ENCODE data around the gene FEM1B.

FEM1B gene

DNA sequence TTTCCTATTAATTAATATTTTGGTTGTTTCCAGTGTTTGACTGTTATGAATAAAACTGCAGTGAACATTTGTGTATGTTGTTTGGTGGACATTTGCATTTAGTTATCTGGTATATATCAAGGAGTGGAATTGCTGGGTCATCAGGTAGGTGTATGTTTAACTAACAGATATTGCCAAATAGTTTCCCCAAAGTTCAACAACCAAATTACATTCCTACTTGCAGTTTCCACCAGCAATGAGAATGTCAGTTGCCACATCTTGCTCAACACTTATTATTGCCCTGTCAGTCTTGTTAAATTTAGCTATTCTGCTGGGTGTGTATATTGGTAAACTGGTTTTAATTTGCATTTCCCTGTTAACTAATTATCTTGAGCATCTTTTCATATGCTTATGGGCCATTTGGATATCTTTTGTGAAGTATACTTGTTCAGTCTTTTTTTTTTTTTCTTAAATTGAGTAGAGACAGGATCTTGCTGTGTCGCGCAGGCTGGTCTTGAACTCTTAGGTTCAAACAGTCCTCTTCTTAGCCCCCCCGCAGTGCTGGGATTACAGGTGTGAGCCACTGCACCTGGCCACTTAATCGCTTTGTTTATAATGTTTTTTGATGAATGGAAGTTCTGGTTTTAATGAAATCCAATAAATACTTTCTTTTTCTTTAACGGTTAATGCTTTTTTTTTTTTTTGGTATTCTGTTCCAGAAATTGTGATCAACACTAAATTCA, 7.9 kb downstream of the FEM1B start:
- no peak for DNase-seq

DNA sequence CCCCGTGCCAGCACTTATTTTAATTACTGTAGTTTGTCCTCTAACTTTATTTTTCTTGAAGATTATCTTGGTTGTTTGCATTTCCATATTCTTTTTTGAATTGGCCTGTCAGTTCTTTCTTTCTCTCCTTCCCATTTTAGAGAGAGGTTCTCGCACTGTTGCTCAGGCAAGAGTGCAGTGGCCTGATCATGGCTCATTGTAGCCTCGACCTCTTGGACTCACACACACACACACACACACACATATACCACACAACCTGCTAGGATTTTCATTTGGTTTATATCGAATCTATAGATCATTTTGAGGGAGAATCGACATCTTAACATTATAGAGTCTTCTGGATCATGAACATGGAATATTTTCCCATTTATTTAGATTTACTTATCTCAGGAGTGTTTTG, 8.7 kb downstream of the FEM1B start:
- no peak for DNase-seq

DNA sequence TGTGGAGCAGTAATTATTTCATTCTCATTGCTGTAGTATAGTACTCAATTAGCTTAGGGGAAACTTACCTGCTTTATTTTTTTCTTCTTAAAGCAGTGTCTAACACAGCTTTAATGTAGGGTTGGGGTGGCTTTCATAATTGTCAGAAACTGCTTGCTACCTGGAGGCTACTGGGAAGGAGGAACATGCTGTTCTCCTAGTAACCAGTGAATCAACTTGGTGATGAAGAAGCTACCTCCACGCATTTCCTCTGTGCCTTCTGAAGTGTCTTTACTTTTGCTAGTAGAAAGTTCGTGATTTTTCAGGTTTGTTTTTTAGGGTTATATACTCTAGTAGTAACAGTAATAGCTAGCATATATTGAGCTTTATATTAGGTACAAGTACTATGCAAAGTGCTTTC, 11.5 kb downstream of the FEM1B start:
- DNase-seq = no peak

DNA sequence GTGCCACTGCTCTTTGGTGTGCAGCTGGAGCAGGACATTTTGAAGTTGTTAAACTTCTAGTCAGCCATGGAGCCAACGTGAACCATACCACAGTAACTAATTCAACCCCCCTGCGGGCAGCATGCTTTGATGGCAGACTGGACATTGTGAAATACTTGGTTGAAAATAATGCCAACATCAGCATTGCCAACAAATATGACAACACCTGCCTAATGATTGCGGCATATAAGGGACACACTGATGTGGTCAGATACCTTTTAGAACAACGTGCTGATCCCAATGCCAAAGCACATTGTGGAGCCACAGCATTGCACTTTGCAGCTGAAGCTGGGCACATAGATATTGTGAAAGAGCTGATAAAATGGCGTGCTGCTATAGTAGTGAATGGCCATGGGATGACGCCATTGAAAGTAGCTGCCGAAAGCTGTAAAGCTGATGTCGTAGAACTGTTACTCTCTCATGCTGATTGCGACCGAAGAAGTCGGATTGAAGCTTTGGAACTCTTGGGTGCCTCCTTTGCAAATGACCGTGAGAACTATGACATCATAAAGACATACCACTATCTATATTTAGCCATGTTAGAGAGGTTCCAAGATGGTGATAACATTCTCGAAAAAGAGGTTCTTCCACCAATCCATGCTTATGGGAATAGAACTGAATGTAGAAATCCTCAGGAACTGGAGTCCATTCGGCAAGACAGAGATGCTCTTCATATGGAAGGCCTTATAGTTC, 12.2 kb downstream of the FEM1B start:
- DNase-seq = no peak

DNA sequence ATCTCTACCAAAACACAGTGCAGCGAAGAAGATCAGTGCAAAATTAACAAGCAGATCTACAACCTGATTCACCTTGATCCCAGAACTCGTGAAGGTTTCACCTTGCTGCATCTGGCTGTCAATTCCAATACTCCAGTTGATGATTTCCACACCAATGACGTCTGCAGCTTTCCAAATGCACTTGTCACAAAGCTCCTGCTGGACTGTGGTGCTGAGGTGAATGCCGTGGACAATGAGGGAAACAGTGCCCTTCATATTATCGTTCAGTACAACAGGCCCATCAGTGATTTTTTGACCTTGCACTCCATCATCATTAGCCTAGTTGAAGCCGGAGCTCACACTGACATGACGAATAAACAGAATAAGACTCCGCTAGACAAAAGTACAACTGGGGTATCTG, 13.2 kb downstream of the FEM1B start:
- DNase-seq = no peak

DNA sequence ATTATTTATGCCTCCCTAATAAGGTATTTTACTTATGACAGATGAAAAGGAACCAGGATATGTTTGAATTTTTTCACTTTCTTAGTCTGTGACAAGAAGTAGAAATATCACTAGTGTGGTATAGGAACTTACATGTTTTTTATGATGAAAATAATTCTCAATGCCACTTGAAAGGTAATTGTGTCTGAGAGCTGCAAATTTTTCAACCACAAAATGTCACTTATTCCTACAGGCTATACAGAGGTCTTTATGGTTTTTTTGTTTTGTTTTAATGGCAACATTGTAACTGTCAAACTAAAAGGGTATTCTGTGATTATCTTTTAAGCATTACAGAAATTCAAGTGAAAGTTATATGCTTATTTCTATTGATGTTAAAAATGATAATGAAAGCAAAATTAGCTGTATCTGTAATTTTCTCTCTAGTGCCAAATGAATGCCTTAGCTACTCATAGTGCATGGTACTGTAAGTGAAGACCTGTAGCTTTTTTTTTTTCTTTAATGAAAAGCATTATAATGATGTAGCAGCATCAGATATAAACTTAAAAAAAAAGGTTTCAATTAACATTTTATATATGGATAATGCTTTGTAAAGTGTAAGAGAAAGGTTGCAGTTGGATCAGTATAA, 14.7 kb downstream of the FEM1B start:
- DNase-seq = no peak

DNA sequence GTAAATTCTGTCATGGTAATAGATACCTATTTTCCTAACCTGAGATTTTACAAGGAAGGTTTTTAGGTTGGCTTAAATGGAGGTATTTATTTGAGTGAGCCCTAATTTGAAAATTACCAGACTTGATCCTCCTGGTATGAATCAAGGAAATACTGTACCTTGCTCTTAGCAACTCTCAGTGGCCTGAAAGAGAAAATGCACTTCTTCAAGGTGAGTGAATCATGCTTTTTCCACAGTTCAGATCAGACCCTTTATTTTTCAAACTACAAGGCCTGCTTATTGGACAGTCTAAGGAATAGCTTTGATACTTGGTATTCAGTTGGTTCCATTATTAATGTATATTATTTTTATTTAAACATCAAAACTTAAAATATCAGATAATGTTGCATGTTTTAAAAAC, 15.4 kb downstream of the FEM1B start:
- DNase-seq = no peak

DNA sequence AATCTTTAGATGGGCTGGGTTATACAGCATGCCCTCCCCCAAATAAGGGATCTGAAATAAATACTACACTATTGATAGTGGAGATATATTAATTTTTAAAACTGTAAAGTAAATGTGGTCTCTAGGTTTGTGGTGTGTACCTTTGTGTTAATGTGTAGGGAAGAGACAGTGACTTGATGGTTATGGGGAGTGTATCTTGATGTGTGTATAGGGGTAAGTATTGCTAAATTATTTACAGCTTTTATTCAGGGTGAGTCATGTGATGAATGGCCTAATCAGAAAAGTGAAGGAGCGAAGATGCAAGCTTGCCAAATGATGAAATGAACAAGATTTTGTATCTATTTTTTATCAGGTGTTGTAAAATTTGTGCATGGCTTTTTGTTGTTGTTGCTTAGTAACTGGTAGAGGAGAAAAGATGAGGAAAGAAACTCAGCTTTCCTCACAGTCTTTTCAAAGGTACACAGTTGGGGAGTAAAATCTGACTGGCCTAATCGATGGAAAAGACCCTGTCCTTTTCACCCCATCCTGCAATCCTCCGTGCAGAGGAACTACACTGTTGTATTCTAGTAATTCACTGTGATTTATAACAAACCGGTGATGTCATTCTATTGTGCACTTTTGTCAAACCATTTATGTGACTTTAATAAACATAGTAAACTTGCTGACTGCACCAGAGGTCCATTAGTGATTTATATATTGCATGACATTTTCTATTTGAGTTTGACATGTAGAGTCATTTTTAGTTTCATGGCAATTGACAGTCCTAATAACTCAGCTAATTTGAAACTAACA, 17.7 kb downstream of the FEM1B start:
- no peak for DNase-seq

DNA sequence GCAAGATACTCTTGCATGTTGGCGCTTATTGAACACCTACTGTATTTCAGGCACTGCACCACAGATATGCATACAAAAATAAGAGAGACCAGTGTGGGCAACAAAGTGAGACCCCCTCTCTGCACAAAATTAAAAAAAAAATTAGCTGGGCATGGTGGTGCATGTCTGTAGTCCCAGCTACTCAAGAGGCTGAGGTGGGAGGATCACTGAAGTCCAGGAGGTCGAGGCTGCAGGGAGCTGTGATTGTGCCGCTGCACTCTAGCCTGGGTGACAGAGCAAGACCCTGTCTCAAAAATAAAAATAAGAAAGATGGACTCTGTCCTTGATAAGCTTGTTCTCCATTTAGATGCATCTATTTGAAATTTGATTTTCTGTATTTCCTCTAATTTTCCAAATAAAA, 20.8 kb downstream of the FEM1B start:
- DNase-seq = no peak

DNA sequence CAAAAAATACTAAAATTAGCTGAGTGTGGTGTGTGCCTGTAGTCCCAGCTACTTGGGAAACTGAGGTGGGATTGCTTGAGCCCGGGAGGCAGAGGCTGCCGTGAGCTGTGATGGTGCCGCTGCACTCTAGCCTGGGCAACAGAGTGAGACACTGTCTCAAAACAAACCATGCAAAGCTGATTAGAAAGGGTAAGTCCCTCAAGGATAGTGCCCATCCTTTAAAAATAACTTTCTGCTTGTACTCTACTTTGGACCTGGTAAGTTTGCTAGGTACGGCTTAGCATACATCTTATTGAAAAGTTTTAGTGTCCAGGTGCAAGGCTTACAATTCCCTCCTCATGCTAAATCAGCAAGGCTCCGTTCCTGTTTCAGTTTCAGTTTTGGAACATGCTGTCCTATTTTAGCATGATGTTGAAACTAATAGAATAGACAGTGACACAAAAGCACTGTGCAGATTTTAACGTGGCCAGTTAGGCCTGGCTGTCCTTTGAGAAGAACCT, 21.4 kb downstream of the FEM1B start:
- DNase-seq = no peak

DNA sequence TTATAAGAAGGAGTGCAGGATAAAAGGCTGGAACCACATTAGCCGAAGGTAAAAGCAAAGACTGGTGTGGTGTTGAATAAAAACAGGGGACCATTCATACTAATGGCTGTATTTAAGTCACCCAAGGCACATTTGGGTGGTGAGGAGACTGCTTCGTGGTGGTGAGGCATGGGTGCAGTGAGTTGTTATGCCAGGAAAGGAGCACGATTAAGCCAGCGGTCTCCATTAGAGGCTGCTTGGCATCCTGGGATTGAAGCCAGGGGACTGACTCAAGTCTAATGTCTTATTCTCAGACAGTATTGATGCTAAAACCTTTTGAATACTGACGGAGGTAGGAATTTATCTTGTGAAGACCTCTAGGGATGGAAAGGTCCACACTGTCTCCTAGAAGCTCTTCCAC, 21.9 kb downstream of the FEM1B start:
- no peak for DNase-seq

DNA sequence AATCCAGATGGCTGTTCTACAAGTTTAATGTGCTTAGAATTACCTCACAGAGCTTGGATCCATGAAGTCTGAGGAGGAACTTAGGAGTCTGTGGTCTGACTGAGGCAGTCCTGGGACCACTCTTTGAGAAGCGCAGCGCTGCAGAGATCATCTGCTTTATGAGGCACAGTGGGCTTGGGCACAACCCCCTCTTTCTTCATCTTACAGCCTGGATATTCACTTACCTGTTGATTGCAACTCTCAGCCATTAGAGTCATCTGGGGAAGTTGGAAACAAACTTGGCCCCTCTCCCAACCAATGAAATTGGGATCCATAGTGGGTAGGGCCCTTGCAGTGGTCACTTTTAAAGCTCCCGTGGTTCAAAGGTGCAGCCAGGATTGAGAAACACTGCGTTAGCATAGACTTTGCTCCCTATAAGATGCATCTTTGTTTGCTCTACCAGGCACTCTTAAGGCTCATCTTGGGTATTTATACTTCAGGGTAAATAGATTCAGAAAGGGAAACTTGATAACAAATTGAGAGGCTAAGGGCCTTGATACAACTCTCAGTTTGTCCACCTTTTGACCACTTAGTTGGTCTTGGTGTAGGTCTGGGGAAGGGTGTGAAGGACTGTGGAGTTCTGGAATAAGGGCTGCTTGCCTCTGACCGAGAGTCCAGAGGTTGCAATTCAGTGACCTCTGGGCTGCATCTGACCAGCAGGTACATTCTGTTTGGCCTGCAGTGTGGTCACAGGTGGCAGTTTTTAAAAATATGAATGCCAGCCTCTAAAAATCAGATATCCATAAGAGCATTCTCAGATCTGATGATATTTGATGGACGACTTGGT, 22.8 kb downstream of the FEM1B start:
- no peak for DNase-seq

DNA sequence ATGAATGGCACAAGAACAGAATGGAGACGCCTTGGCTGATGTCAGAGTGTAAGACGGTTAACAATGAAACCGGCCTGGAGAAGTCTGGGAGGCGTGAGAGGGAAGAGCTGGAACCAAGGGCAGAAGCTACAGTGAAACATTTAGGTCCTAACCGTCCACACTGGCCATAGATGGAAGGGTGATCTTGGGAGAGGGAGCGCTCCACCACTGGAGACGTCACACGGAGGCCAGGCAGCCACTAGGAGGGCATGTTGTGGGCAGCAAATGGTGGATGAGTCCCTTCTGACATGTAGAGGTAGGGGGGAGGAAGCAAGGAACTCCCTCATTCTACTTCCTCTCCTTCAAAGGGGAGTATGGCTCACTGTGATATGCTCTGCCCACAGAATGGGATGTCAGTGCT, 23.8 kb downstream of the FEM1B start:
- DNase-seq = no peak

DNA sequence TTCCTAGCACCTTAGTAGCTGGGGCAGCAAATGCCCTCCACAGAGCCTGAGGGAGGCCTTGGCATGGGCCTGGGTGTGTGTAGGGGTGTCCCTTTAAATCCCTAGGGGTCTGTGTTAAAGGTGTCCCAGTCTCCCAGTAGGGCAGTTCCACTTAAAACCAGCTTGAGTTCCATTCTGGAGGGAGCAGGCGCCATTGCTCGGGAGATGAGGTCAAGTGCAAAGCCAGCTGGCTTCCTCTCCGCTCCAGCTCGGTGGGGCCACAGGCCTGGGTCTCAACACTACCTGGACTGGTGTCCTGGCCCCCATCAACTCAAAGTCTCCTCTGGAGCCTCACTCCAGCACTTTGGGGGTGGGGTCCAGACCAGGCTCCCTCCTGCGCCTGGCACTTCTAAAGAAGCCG, 25.2 kb downstream of the FEM1B start:
- DNase-seq = no peak

DNA sequence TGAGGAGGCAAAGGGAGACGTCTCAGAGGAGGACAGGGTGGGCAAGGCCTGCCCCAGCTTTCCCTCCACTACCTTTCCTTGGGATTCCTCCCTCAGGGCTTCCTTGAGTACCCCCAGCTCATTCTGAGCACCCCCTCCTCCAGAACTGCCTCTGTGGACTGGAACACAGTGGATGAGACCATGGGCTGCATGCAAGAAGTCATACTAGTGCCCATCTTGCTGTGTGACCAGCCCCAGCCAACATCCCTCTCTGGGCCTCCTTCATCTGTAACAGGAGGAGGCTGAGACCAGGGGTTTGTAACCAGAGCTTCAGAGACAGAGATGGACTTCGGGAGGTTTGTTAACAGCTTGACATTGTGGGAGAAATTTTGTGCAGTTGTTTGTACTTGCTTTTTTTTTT, 25.6 kb downstream of the FEM1B start:
- DNase-seq = no peak

DNA sequence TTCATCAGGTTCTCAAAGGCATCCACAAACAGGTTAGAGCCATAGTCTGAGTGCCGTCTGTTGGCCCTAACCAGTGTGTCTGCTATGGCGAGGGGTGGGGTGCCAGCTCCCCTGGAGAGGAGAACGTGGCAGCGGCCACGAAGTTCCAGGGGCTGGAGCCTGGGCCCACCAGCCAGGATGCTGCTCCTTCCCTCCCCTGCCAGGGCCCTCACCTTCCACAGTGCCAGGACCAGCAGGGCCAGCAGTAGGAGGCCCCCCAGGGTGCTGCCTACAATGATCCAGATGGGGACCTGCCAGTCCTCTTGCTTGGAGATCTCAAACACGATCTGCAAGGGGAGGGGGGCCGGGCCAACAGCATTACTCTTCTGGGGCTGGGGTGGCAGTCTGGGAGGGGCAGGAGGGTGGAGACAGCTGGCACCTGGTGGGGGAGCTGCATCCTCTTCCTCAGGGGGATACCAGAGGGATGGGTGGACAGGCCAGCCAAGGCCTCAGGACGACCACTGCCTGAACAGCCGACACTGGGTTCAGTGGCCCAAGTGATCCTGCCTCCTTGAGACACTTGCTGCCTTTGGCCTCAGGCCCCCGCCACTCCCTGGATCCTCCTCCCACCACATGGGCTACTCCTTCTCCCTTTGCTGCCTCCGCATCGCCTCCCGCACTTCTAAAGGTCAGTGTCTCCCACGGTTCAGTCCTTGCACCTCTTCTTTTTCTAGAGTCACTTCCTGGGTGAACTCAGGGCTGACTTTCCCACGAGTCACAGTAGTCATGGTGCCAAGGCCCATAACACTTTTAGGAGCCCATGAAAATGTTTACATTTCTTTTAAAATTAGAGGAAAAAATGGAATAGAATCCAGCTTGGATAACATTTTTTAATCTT, 26.3 kb downstream of the FEM1B start:
- DNase-seq = no peak

DNA sequence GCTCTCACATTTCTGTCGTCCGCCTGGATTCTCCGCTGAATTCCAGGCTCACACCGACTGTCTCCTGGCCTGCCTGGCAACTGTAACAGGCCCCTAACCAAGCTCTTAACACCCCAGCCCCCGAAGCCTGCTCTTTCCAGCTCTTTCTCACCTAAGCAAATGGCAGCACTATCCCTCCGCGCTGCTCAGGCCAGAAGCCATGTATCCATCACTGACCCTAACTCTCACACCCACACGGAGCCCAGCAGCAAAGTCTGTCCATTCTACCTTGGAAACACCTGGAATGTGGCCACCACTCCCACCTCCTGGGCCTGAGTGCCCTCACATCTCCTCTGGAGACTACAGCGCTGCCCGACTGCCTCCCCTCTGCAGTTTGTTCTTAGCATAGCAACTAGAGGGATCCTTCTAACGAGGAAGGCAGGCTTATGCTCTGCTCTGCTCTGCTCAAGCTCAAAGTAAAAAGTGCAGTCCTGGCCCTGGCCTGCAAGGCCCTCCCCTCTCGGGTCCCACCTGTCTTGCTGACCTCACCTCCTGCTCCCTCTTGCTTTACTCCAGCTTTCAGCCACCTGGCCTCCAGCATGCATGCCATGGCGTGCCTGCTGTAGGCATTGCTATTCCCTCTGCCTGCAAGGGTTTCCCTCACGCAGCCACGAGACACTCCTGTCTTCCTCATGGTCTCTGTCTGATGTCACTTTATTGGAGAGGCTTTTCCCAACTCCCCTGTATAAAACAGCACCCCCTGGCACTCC, 27.2 kb downstream of the FEM1B start:
- no peak for DNase-seq

DNA sequence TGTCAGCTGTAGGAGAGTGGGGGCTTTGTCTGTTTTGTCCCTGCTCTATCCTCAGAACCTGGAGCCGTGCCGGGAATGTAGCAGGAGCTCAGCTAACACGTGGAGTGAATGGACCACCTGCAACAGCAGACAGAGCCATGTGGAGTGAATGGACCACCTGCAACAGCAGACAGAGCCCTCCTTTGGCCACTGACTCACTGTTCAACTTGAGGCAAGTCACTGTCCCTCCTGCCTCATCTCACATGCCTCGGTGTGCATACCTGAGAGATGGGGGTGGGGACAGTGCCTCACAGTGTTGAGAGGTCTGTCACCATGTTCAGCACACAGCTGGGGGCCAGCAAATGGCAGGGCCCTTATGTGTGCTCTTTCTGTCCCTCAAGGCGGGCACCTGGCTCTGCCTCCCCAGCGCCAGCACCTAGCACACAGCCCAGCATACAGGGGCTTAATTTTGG, 27.9 kb downstream of the FEM1B start:
- DNase-seq = no peak

DNA sequence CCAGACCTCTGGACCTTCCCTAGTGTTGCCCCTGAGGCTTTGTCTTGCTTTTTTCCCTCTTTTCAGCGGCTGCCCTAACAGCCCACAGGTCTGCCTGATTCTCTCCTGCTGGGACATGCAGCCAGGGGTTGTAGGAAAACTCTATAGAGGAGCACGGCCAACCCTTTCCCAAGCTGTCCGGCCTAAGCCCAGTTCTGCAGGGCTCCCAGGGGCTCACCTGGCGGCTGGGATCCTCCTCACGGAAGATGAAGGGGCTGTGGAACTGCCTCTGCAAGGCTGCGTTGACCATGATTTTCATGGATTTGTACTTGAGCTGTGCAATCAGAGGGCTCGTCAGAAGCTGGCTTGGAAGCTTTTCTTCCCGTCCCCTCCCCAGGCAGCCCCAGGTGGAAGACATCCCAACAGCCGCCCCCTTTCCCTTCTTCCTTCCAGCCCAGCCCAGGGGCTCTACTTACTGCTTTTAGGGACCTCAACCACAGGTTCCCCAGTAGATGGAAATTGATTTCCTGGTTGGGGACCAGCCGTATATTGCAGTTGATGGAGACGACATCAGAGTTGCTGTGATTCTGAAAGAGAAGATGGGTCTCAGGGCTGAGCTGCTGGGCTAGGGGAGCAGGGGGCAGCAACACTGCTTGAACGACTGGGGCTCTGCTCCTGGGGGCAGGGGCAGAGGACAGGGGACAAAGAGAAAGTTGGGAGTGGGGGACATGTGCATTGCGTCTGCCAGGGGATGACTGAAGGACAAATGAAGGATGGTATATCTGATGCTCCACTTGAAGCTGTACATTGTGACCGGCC, 29.8 kb downstream of the FEM1B start:
- DNase-seq = no peak

DNA sequence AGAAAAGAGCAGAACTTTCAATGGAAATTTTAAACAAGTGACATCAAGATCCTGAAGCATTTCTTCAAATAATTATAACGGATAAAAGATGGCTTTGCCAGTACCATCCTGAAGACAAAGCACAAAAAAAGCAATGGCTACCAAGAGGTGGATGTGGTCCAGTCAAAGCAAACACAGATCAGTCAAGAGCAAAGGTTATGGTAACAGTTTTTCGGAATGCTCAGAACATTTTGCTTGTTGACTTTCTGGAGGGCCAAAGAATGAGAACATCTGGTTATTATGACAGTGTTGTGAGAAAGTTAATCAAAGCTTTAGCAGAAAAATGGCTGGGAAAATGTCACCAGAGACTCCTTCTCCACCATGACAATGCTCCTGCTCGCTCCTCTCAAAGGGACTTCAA, 31.5 kb downstream of the FEM1B start:
- DNase-seq = no peak

Data from activated CD8-positive, alpha-beta memory T cell treated with anti-CD3 and anti-CD28 coated beads, Interleukin-2, amount 50 U/mL, for 4 hours (primary cell).